ENCODE data around the gene ATAD2B. TPM values are rescaled to one million over a fixed set of nuclear protein-coding genes. Genes with fewer than 3 reads are reported as not detected.
"Not testable (repeated sequence)": the region's sequence is repeated elsewhere in the genome, so short reads cannot be mapped to it uniquely, and the experiment has no call there.

Gene ATAD2B
- total RNA-seq, 1 donor from 2014 or later, result 5.2 TPM

DNA sequence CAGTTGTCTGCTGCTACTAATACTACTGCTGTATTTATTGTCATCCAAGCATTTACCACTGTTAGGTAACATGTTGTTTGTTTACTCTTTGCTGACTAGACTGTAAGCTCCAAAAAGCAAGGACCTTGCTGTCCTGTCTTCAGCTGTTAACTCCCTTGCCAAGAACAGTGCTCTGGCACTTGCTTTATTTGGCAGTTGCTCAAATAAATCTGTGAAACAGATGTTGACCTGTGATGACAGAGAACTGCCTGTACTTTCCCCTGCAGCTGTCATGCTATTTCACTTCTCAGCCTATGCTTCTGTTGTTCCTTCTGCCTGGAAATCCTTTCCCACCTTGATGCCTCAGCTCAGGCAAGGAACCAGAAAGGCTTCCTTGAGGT is 181.2 kb downstream of the ATAD2B start:
- no peak for DNase-seq (ENCODE audit: low read depth)
- TF ChIP-seq, protein P1, sequence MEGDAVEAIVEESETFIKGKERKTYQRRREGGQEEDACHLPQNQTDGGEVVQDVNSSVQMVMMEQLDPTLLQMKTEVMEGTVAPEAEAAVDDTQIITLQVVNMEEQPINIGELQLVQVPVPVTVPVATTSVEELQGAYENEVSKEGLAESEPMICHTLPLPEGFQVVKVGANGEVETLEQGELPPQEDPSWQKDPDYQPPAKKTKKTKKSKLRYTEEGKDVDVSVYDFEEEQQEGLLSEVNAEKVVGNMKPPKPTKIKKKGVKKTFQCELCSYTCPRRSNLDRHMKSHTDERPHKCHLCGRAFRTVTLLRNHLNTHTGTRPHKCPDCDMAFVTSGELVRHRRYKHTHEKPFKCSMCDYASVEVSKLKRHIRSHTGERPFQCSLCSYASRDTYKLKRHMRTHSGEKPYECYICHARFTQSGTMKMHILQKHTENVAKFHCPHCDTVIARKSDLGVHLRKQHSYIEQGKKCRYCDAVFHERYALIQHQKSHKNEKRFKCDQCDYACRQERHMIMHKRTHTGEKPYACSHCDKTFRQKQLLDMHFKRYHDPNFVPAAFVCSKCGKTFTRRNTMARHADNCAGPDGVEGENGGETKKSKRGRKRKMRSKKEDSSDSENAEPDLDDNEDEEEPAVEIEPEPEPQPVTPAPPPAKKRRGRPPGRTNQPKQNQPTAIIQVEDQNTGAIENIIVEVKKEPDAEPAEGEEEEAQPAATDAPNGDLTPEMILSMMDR (conservative IDR thresholded peaks at IDR 0.05; ENCODE audit: low read depth, low read length), result no peak
- H3K4me3 ChIP-seq (ENCODE audit: low read depth, low read length), result no peak overlapping the region

DNA sequence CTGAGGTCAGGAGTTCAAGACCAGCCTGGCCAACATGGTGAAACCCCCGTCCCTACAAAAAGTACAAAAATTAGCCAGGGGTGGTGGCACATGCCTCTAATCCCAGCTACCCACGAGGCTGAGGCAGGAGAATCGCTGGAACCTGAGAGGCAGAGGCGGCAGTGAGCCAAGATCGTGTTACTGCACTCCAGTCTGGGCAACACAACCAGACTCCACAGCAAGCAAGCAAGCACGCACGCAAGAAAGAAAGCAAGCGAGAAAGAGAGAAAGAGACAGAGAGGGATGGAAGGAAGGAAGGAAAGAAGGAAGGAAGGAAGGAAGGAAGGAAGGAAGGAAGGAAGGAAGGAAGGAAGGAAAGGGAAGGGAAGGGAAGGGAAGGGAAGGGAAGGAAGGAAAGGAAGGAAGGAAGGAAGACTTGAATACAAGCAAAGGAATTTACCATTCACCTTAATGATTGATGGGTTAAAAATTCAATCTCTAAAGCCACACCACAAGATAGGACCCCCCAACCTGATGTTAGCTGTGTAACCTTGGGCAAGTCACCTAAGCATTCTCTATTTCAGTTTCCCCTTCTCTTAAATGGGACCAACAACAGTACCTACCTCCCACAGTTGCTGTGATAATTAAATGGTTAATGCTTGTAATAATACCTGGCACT is 181.7 kb downstream of the ATAD2B start:
- TF ChIP-seq, protein P1 (conservative IDR thresholded peaks at IDR 0.05; ENCODE audit: low read depth, low read length), result no peak
- no peak for DNase-seq (ENCODE audit: low read depth)
- no peak overlapping the region for H3K4me3 ChIP-seq (ENCODE audit: low read depth, low read length)

DNA sequence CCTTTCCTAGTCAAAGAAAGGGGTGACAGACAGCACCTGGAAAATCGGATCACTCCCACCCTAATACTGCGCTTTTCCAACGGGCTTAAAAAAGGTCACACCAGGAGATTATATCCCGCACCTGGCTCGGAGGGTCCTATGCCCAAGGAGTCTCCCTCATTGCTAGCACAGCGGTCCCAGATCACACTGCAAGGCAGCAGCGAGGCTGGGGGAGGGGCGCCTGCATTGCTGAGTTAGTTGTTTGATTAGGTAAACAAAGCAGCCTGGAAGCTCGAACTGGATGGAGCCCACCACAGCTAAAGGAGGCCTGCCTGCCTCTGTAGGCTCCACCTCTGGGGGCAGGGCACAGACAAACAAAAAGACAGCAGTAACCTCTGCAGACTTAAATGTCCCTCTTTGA is 190.1 kb downstream of the ATAD2B start:
- not testable (repeated sequence) for DNase-seq (ENCODE audit: low read depth); H3K4me3 ChIP-seq (ENCODE audit: low read depth, low read length)

GRCh38 chr2:23734416-23734815 is 192.5 kb downstream of the ATAD2B start:
- TF ChIP-seq, protein P1 (conservative IDR thresholded peaks at IDR 0.05; ENCODE audit: low read depth, low read length), result no peak
- DNase-seq (ENCODE audit: low read depth), result no peak
- H3K4me3 ChIP-seq (ENCODE audit: low read depth, low read length), result no peak overlapping the region

DNA sequence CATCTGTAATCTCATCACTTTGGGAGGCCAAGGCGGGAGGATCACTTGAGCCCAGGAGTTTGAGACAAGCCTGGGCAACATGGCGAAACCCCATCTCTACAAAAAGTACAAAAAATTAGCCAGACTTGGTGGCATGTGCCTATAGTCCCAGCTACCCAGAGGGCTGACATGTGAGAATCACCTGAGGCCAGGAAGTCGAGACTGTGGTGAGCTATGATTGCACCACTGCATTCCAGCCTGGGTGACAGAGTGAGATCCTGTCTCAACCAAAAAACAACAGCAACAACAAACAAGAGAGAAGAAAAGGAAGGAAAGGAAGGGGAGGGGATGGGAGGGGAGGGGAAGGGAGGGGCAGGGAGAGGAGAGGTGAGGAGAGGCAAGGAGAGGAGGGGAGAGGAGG is 203.9 kb downstream of the ATAD2B start:
- not testable (repeated sequence) for DNase-seq (ENCODE audit: low read depth); H3K4me3 ChIP-seq (ENCODE audit: low read depth, low read length)

- no peak overlapping the region for H3K4me3 ChIP-seq (ENCODE audit: low read depth, low read length)
- TF ChIP-seq, protein P1 (conservative IDR thresholded peaks at IDR 0.05; ENCODE audit: low read depth, low read length), result no peak
- DNase-seq (ENCODE audit: low read depth), result no peak
These were observed 204.7 kb downstream of the ATAD2B start for GRCh38 chr2:23722255-23722654.

GRCh38 chr2:23721454-23721826 is 205.5 kb downstream of the ATAD2B start:
- TF ChIP-seq, protein P1 (conservative IDR thresholded peaks at IDR 0.05; ENCODE audit: low read depth, low read length), result no peak

GRCh38 chr2:23720705-23721453 is 206.0 kb downstream of the ATAD2B start:
- no peak for DNase-seq (ENCODE audit: low read depth)
- TF ChIP-seq, protein P1 (conservative IDR thresholded peaks at IDR 0.05; ENCODE audit: low read depth, low read length), result no peak
- no peak overlapping the region for H3K4me3 ChIP-seq (ENCODE audit: low read depth, low read length)

More at GRCh38 chr2:23721454-23721826, 205.5 kb downstream of the ATAD2B start:
- H3K4me3 ChIP-seq (ENCODE audit: low read depth, low read length), result no peak overlapping the region
- DNase-seq (ENCODE audit: low read depth), result no peak
